GM21367 (cell line): ENCODE measurements around the gene BCL11B.

ENCODE experiments used
- ATAC-seq: cut with Tn5 transposase; IDR thresholded peaks from one replicate; pipeline ENCODE4 v1.9.1; 2021; ENCODE audit not compliant: unreplicated experiment

The BCL11B gene

GRCh38 chr14:99287269-99287942 is 15.4 kb upstream of the BCL11B start:
- peak; percentile 83 for ATAC-seq

GRCh38 chr14:99286761-99287160 is 14.8 kb upstream of the BCL11B start:
- ATAC-seq, result peak; percentile 56

GRCh38 chr14:99284254-99285004 is 12.4 kb upstream of the BCL11B start:
- ATAC-seq, result no peak

- no peak for ATAC-seq
Measured at GRCh38 chr14:99282261-99283050, 10.5 kb upstream of the BCL11B start.

GRCh38 chr14:99281396-99281795 is 9.4 kb upstream of the BCL11B start:
- ATAC-seq, result no peak

GRCh38 chr14:99280852-99281251 is 8.9 kb upstream of the BCL11B start:
- ATAC-seq, result no peak

- ATAC-seq, result no peak
Measured at GRCh38 chr14:99280066-99280731, 8.2 kb upstream of the BCL11B start.

GRCh38 chr14:99278836-99279235 is 6.8 kb upstream of the BCL11B start:
- no peak for ATAC-seq

- no peak for ATAC-seq
Measured at GRCh38 chr14:99277530-99277929, 5.5 kb upstream of the BCL11B start.

- ATAC-seq, result no peak
Measured at GRCh38 chr14:99276482-99276881, 4.5 kb upstream of the BCL11B start.

GRCh38 chr14:99275222-99275584 is 3.2 kb upstream of the BCL11B start:
- ATAC-seq, result no peak

- ATAC-seq, result no peak
Measured at GRCh38 chr14:99274346-99275221, 2.6 kb upstream of the BCL11B start.

GRCh38 chr14:99273766-99274345 is 1.9 kb upstream of the BCL11B start:
- ATAC-seq, result no peak

- ATAC-seq, result no peak
Measured at GRCh38 chr14:99272899-99273765, 1.1 kb upstream of the BCL11B start.

GRCh38 chr14:99272632-99272898 is 568 bp upstream of the BCL11B start:
- ATAC-seq, result no peak

- ATAC-seq, result no peak
Measured at GRCh38 chr14:99271221-99271941, 616 bp downstream of the BCL11B start.

GRCh38 chr14:99270458-99271220 is 1.4 kb downstream of the BCL11B start:
- ATAC-seq, result no peak
